Stimulated activated CD8-positive, alpha-beta memory T cell treated with anti-CD3 and anti-CD28 coated beads, Interleukin-4, amount 100 ng/mL, for 24 hours (primary cell): ENCODE results near the gene SLC7A10.
"Not testable (repeated sequence)": the region's sequence is repeated elsewhere in the genome, so short reads cannot be mapped to it uniquely, and the experiment has no call there.

Experiments used
- DNase-seq: peaks from one replicate; pipeline ENCODE4 v3.0.0-alpha.2; 2020; ENCODE audit warnings: low read depth

Gene SLC7A10

DNA sequence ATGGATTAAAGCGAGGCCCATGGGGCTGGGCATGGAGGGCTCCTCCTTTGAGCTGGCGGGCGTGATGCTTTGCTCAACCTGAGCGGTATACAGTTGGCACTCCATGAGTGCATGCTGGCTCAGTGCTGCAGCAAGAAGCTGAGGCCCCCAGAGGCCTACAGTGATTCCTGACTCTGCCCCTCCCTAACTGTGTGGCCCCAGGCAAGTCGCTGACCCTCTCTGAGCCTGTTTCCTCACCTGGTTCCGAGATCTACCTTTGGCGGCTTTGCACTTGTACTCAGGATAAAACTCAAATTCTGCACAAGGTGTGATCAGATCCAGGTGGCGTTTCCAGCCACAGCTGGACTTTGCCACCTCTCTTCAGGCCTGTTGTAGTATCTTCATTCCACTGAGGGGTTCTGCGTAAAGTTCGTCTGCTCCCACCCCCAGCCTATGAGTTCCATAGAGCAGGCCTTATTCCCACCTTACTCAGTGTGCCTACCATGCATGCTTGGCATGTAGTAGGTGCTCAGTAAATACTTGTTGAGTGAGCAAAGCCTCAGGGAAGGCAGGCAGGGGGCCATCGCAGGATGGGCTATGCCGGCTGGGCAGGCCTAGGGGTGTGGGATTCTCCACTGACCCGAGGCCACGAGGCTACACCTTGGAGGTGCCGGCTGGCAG lies 23.6 kb downstream of the SLC7A10 start:
- DNase-seq: no peak

DNA sequence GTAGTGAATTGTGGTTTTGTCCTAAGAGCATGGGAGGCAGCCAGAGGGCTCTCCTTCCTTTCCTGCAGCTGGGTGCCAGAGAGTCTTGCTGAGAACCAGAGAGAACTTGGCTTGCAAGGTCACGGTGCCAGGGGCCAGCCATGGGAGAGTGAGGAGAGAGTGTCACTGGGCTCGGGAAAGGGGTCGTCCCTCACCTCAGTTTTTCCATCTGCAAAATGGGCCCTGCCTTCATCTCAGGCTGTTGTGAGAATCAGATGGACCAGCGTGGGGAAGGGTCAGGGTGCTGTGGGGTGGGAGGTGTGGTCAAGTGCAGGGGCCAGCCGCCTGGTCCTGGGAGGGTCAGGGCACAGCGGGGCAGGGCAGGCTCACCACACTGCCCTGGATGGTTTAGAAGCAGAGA lies 24.2 kb downstream of the SLC7A10 start:
- no peak for DNase-seq

DNA sequence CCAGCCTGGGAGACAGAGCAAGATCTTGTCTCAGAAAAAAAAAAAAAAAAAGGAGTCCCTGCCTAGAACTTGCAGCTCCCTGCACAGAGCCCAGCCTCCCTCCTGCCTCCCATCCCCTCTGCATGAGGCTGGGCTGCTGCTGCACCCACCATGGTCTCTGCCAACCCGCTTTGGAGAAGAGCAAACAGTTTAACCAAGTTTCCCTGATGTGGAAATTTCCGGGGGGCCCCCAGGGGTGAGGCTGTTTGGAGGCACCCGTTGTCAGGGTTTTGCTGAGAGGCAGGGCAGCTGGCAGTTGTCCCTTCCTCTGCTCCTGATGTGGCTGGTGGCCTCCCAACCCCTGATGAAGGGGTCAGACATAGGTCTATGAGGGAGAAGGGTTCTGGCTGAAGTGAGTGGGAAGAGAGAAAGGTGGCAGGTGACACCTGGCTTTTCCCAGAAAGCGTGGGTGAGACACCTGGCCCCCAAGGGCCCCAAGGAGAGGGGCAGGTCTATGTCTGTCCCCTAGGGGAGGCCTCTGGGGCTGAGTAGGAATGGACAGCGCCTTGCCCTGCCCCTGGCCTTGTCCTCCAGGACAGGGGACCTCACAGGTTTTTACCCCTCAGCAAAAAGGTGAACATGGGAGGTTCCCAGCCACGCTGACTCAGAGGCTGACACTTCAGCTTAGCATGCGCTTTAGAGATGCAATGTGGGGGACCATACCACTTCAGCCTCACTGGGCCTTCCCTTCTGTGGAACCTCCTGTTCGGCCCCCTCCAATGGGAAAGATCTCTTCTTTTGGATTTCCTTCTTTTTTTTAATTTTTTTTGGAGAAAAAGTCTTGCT lies 26.0 kb downstream of the SLC7A10 start:
- no peak for DNase-seq

DNA sequence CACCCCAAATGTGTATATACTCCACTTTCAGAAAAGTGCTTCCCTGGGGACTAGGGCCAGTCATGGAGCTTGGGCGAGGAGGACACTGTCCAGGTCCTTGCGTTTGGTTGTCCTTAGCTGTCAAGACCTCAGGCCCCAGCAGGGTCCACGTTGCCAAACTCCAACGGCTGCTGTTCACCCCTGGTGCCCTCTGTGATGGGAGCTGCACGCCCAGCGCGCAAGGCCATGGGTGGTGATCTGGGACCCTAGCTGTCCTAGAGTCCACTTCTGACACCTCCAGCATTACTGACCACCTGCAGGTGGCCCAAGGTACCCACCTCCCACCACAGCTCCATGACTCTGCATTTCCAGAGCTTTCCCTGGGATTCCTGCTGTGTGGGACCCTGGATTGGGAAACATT lies 27.5 kb downstream of the SLC7A10 start:
- no peak for DNase-seq

DNA sequence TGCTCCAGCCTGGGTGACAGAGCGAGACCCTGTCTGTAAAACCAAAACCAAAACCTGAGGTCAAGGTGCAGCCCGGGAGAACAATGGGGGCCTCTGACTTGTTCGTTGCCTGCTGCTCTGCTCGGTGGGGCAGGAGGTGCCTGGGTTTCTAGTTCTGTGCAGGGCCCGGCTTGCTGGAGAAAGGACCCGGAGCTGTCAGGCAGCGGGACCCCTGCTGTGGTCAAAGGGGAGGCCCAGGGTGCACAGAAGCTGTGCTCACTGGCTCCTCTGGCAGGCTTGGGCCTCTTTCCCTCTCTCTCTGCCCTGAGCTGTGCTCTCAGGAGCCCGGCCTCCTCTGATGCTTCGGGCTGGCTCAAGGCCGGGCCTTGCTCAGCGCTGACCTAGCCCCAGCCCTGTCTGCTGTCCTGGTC lies 28.1 kb downstream of the SLC7A10 start:
- DNase-seq: no peak

DNA sequence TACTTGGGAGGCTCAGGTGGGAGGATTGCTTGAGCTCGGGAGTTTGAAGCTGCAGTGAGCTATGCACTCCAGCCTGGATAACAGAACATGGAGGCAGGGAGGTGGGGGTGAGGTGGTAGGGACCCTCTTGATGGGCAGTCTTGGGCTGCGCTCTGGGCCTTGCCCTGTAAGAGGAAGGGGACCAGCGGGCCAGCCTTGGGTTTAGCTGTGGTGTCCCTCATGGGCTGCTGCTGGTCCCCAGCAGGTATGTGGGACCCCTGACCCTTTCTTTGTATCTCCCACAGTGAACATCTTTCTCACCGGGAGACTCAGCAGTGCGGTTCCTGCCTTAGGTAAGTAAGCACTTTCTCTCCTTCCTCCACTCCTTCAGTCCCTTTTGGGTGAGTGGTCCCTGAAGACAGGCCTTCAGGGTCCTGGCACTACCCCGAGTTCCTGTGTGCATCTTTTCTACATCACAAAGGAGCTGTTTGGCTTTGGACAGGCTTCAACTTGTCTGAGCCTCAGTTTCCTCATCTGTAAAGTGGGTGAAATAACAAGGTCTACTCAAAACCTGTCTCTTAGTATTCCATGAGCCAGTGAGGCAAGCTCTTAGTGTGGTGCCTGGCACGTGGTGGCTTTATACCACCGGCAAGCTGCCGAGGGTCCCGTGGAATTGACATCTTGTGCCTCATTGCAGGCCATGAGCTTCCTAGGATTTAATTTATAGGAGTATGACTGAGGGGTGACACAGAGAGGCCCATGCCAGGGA lies 29.0 kb downstream of the SLC7A10 start:
- no peak for DNase-seq

DNA sequence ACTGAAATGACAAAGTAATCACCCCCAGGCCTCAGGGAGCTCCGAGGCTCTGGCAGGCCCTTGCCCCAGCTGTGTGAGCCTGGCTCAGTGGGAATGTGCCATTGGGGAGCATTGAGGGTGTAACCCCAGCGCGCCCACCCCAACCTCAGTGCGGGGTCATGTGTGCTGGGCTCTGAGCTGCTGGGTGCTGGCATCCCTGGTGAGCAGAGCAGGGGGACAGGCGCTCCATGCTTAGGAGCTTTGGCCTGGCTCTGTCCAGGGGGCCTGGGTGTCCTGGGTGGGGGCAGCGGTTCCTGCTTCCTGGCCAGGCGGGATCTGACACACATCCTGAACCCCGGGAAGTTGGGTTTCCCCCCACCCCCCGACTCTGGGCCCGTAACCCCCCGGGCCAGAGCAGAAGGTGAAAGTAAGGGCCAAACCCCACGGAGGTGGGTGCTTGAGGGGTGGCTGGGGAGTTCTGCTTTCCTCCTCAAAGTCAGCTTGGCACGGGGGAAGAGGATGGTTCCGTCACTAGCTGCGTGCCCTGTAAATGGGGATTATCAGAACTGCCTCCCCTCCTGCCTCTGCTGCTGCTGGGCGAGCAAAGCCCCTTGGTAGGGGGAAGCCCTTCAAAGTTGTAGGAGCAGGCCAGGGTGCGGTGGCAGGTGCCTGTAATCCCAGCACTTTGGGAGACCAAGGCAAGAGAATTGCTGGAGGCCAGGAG lies 29.9 kb downstream of the SLC7A10 start:
- DNase-seq: no peak

DNA sequence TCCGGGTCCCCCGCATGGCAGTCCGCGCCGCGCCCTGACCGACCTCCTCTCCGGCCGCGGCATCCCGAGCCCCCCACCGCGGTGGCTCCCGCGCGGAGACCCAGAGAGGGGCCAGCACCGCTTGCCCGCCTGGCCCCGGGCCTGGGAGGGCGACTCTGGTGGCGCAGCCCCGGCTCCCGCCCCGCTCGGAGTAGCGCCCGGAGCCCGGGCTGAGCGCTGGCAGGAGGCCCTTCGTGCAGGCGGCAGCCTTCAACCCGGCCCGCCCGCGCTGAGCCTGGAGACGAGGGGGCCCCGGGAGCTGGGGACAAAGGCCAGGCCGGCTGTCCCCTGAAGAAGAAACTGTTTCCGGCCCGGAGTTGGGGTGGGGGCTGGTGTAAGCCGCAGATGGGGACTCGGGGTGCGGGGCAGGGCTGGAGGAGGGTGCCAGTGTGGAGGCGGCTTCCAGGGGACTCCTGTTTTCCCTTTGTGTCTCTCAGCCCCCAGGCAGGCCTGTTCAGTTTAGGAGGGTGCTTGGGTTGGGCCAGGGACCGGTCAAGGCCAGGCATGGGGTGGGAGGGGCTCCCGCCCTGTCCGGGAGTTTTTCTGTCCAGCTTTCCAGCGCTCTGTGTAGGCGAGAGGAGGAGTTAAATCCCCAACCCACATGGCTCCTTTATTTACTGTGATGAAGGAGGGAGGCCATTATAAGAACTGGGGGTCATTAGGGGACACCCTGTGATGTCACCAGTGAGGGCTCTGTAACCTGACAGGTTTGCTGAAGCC lies 30.6 kb downstream of the SLC7A10 start:
- DNase-seq: no peak

DNA sequence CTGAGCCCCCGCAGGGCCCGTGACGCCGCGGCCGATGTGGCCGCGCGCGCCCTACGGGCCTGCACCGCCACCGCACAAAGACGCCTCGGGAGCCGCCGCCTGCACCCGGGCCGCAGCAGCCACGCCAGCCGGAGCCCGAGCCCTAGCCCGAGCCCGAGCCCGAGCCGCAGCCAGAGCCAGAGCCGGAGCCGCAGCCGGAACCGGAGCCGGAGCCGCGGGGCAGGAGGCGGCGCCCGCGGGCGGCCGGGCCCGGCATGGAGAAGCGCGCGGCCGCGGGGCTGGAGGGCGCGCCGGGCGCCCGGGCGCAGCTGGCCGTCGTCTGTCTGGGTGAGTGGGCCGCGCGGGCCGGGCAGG lies 31.1 kb downstream of the SLC7A10 start:
- DNase-seq: no peak

DNA sequence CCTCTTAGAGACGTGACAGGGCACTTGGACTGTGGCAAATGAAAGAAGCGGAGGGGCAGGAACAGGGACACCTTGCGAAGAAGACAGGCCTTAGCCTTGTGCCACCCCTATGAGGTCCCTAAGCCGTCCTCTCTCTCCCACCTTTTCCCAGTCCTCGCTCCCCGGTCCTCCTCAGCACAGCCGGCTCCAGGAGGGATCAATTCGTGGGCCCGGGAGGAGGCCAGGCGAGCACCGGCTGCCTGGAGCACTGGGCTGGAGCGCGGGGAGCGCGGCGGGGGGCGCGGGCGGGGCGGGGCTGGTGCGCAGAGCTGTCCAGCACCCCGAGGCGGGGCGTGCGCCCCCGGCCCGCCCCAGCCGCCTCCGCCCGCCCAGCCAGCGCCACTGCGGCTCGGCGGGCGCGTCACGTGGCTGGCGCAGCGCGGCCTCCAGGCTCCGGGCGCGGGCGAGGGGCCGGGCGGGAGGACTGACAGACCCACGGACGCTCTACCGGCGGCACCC lies 31.7 kb downstream of the SLC7A10 start, which contains the start of gene LRP3:
LRP3 (plus strand) TSS at position 466 of the 498 bp plus-strand sequence. CDS start 456 bp downstream, outside the sequence.
- DNase-seq: no peak

DNA sequence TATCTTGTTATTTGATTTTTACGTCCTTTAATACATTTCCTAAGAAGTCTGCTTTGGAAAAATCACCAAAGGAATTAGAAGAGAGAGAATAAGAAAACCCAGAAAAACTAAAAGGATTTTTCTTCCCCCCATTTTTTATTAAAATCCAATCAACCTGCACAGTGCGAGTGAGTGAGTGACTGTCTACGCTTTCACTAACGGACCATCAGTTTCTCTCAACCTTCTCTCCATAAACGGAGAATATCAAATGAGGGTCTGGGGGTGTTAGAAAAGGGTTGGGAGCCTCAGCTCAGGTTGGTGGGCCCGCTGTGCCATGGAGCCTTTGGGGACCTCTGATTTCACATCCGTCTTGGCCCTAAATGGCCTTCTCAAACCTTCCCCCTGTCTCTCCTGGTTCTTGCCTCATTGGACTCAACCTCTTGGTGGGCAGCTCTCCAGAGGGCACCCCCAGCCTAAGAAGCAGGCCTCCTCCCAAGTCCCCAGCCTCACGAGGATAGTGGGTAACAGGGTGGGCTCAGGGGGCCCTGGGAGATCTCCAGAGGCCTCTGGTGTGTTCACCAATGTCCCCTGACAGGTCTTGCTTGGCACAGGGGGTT lies 32.3 kb downstream of the SLC7A10 start:
- no peak for DNase-seq

DNA sequence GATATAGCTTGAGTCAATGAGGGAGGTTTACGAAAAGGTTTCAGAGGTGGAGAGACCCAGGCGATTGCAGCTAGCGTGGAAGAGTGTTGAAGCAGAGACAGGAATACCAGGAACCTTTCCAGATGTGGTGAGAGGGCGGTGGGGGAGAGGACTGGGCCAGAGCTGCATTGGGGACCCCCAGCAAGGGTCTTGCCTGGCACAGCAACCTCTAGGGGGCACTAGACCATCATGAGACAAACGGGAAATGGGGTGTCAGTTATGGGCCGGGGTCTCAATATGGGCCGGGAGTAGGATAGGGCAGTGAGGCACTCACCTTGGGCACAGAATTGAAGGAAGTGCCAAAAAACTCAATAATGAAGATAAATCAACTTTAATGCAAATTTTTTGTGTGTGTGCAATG lies 33.6 kb downstream of the SLC7A10 start:
- no peak for DNase-seq

DNA sequence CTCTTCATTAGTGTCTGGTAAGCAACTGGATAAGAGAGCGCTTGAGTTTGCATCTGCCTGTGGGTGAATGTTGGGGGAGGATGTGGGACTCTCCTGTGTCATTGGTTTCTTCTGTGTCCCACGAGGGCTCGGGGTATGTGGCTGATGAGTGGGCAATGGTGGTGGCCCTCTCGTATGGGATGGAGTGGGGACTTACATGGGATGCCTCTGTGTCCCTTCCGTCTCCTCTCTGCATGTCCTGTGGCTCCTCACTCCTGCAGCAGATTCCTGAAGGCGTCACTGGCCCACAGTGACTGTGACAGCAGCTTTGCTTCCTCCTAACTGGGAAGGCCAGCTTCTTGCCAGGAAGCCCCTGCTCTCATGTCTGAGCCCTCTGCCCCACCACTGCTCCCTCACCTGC lies 34.1 kb downstream of the SLC7A10 start:
- no peak for DNase-seq

DNA sequence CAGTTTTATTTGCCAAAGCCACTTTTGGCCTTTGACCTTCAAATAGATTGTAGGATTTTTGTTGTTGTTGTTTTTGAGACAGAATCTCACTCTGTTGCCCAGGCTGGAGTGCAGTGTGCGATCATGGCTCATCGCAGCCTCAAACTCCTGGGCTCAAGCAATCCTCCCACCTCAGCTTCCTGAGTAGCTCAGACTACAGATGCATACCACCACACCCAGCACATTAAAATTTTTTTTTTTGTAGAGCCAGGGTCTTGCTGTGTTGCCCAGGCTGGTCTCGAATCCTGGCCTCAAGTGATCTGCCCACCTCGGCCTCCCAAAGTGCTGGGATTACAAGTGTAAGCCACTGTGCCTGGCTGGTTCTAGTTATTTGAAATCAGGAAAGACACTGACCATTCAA lies 34.6 kb downstream of the SLC7A10 start:
- not testable (repeated sequence) for DNase-seq

DNA sequence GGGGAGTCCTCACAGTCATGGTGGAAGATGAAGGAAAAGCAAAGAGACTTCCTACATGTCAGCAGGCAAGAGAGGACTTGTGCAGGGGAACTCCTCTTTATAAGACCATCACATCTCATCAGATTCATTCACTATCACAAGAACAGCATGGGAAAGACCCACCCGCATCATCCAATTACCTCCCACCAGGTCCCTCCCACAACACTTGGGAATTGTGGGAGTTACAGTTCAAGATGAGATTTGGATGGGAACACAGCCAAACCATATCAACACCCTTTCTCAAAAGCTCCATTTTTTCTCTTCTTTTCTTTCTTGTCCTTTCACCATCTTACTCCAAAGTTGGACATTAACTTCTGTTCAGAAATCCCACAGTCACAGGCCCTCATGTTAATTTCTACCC lies 36.2 kb downstream of the SLC7A10 start:
- DNase-seq: no peak

DNA sequence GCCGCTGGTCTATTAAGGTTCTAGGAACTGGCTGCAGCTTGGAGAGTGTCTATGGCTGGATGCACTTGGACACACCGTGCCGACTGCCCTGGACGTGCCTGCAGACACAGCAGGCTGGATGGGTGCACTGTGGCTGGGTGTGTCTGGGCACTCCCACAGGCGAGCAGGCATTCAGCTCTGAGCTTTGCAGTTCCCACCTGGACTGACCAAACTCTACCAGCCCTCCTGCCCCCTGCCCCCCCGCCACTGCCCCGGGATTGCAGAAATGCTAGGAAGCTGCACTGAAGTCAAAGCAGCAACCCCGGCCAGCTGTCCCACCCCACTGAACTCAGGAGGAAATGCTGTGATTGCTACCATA lies 38.5 kb downstream of the SLC7A10 start:
- no peak for DNase-seq

DNA sequence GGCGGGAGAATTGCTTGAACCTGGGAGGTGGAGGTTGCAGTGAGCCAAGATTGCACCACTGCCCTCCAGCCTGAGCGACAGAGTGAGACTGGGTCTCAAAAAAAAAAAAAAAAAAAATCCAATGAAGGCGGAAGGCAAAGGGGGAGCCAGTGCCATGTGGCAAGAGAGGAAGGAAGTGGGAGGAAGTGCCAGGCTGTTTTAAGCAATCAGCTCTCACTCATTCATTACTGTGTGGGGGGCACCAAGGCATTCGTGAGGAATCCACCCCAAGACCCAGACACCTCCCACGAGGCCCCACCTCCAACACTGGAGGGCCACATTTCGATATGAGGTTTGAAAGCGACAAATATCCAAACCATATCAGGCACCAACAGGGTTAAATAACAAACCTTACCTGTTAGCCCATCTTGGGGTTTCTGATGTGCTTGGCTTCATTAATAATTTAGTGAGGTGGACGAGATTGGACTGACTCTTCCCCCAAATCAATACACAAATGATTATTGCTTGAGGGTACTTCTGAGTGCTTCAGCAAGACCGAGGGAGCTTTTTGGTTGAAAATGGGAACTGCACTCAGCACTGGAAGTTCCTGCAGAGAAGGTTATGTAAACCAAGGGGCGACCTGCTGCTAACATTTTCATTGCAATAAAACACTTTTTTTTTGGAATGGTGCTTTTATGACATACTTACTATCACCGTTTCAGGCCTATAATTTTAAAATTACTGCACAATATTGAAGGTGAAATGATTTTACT lies 39.0 kb downstream of the SLC7A10 start:
- DNase-seq: no peak

DNA sequence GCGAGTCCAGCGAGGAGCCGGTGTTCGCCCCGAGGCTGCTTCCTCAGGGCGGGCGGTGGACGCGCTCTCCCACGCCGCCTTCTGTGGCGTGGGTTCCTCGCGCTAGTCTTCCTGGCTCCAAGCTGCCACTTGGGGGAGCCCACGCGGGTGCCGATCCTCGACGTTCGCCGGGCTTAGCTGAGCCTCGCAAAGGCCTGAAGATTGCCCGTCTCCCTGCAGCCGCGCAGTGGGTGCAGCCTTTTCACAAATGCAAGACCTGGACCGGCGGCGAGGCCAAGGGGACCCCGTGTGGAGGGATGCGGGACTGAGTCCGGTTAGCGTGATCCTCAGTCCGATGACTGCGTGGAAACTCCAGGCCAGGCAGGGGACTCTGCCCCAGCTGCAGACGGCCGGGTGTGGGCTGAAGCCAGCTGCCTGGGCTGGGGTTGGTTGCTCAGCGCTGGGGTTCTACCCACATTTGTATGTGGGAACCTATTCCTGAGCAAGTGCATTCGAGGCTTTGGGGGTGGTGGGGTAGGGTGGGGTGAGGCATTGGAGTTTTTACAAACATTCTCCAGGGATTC lies 48.2 kb downstream of the SLC7A10 start:
- DNase-seq: no peak

DNA sequence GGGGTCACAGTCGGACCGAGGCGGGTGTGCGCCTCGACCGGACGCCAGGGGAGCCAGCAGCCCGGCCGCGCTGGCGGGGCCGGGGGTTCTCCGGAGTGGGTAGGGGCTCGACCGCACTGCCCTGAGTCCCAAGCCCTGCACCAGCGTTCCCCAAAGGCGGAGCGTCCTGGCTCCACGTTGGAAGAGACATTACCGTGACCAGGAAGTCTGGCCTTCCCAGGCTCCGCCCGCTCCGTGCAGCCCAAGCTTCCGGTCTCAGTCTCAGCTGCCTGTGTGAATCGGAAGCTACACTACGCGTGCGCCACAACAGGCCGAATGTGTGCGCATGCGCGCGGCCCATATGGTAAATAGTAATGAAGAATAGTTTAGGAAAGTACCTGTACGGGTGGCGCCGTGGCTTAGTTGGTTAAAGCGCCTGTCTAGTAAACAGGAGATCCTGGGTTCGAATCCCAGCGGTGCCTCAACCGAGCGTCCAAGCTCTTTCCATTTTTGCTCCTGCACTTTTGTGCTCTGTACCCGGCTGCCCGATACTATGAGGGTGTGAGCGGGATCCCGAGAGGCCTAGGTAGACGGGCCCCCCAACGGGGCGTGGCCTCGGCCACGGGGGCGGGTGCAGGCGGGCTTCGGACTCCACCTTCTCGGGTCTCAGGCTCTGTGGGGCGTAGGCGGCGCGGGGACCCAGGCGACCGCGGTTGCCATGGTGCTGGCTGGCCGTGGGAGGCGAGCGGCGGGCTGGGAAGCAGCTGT lies 48.8 kb downstream of the SLC7A10 start:
- DNase-seq: peak; percentile 98
